ENCODE results near the gene MRPL47. TPM values are rescaled to one million over a fixed set of nuclear protein-coding genes. Genes with fewer than 3 reads are reported as not detected.
"Not testable (repeated sequence)": the region's sequence is repeated elsewhere in the genome, so short reads cannot be mapped to it uniquely, and the experiment has no call there.

Gene MRPL47
- total RNA-seq, 1 donor from 2014 or later: 44.3 TPM

DNA sequence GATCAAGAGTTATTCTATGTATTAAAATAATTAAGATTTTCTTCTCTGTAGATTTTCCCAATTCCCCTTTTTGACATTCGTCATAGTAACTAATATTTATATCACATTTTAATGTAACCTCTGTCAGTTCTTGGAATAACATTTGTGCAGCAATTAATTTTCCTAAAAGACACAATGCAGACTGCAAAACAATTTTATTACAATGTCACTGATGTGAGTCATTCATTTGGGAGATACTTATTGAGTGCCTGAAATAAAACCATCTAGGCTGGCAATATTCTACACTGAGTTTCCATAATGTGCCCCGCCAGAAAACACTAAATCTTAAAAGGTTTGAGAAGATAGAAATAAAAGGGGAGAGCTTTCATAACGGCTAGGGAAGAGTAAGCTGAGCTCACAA, 41.7 kb upstream of the MRPL47 start:
- TF ChIP-seq, protein P1, sequence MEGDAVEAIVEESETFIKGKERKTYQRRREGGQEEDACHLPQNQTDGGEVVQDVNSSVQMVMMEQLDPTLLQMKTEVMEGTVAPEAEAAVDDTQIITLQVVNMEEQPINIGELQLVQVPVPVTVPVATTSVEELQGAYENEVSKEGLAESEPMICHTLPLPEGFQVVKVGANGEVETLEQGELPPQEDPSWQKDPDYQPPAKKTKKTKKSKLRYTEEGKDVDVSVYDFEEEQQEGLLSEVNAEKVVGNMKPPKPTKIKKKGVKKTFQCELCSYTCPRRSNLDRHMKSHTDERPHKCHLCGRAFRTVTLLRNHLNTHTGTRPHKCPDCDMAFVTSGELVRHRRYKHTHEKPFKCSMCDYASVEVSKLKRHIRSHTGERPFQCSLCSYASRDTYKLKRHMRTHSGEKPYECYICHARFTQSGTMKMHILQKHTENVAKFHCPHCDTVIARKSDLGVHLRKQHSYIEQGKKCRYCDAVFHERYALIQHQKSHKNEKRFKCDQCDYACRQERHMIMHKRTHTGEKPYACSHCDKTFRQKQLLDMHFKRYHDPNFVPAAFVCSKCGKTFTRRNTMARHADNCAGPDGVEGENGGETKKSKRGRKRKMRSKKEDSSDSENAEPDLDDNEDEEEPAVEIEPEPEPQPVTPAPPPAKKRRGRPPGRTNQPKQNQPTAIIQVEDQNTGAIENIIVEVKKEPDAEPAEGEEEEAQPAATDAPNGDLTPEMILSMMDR (IDR thresholded peaks at IDR 0.05; ENCODE audit: unreplicated experiment): no peak
- Mint-ChIP-seq H3K36me3 (ENCODE audit: insufficient read depth) (no peaks in the 10 kb centered on the region), H3K27me3 (peaks cover 4% of the 10 kb centered on the region)

GRCh38 chr3:179643837-179644236, 39.4 kb upstream of the MRPL47 start:
- not testable (repeated sequence) for H3K4me3 Mint-ChIP-seq (ENCODE audit: low read depth); H3K36me3 Mint-ChIP-seq (ENCODE audit: insufficient read depth); H3K4me1 Mint-ChIP-seq (ENCODE audit: low read depth); H3K27me3 Mint-ChIP-seq; DNase-seq (ENCODE audit: low spot score, unreplicated experiment); H3K9me3 Mint-ChIP-seq (ENCODE audit: low read depth); H3K27ac Mint-ChIP-seq

More for the DNA sequence above, 41.7 kb upstream of the MRPL47 start:
- DNase-seq (ENCODE audit: low spot score, unreplicated experiment): no peak
- no peaks in the 10 kb centered on the region for H3K9me3 Mint-ChIP-seq (ENCODE audit: low read depth)
- no peak overlapping the region for H3K4me3 Mint-ChIP-seq (ENCODE audit: low read depth)
- no peak overlapping the region for H3K27ac Mint-ChIP-seq
- H3K4me1 Mint-ChIP-seq (ENCODE audit: low read depth): peaks cover 6% of the 10 kb centered on the region

- Mint-ChIP-seq H3K4me3 (ENCODE audit: low read depth) (no peak overlapping the region), H3K27ac (no peak overlapping the region), H3K4me1 (ENCODE audit: low read depth) (peaks cover 6% of the 10 kb centered on the region), H3K27me3 (no peaks in the 10 kb centered on the region), H3K9me3 (ENCODE audit: low read depth) (no peaks in the 10 kb centered on the region), H3K36me3 (ENCODE audit: insufficient read depth) (no peaks in the 10 kb centered on the region)
- TF ChIP-seq, protein P1 (IDR thresholded peaks at IDR 0.05; ENCODE audit: unreplicated experiment): no peak
- no peak for DNase-seq (ENCODE audit: low spot score, unreplicated experiment)
These were observed 38.4 kb upstream of the MRPL47 start for GRCh38 chr3:179642871-179643270.

- peaks cover 6% of the 10 kb centered on the region for H3K4me1 Mint-ChIP-seq (ENCODE audit: low read depth)
- TF ChIP-seq, protein P1 (IDR thresholded peaks at IDR 0.05; ENCODE audit: unreplicated experiment): no peak
- H3K27me3 Mint-ChIP-seq: no peaks in the 10 kb centered on the region
- H3K4me3 Mint-ChIP-seq (ENCODE audit: low read depth): no peak overlapping the region
- no peaks in the 10 kb centered on the region for H3K9me3 Mint-ChIP-seq (ENCODE audit: low read depth)
- H3K27ac Mint-ChIP-seq: no peak overlapping the region
- no peaks in the 10 kb centered on the region for H3K36me3 Mint-ChIP-seq (ENCODE audit: insufficient read depth)
- no peak for DNase-seq (ENCODE audit: low spot score, unreplicated experiment)
These were observed 36.0 kb upstream of the MRPL47 start for GRCh38 chr3:179640469-179640868.

- Mint-ChIP-seq H3K9me3 (ENCODE audit: low read depth) (no peaks in the 10 kb centered on the region), H3K4me1 (ENCODE audit: low read depth) (no peaks in the 10 kb centered on the region), H3K4me3 (ENCODE audit: low read depth) (no peak overlapping the region), H3K27me3 (no peaks in the 10 kb centered on the region), H3K36me3 (ENCODE audit: insufficient read depth) (peaks cover under 1% of the 10 kb centered on the region), H3K27ac (no peak overlapping the region)
- TF ChIP-seq, protein P1 (IDR thresholded peaks at IDR 0.05; ENCODE audit: unreplicated experiment): no peak
- no peak for DNase-seq (ENCODE audit: low spot score, unreplicated experiment)
These were observed 26.5 kb upstream of the MRPL47 start for GRCh38 chr3:179630753-179631451.

- Mint-ChIP-seq H3K27ac (no peak overlapping the region), H3K9me3 (ENCODE audit: low read depth) (no peaks in the 10 kb centered on the region), H3K4me1 (ENCODE audit: low read depth) (no peaks in the 10 kb centered on the region), H3K27me3 (no peaks in the 10 kb centered on the region), H3K36me3 (ENCODE audit: insufficient read depth) (peaks cover 28% of the 10 kb centered on the region), H3K4me3 (ENCODE audit: low read depth) (no peak overlapping the region)
- TF ChIP-seq, protein P1 (IDR thresholded peaks at IDR 0.05; ENCODE audit: unreplicated experiment): no peak
- DNase-seq (ENCODE audit: low spot score, unreplicated experiment): no peak
These were observed 20.0 kb upstream of the MRPL47 start for GRCh38 chr3:179624451-179624850.

Data from progenitor cell of endocrine pancreas (in vitro differentiated cells).